CD4-positive, alpha-beta T cell treated with Interleukin-12 subunit alpha and Interleukin-12 subunit beta, for 1 hour (primary cell): ENCODE measurements around the gene TAL2.
"Not testable (repeated sequence)": the region's sequence is repeated elsewhere in the genome, so short reads cannot be mapped to it uniquely, and the experiment has no call there.

ENCODE experiments used
- DNase-seq: peaks from one replicate; pipeline ENCODE4 v3.0.0-alpha.2; 2020

Gene TAL2

GRCh38 chr9:105676351-105676923 is 14.2 kb downstream of the TAL2 start:
- no peak for DNase-seq

GRCh38 chr9:105678163-105678562 is 15.9 kb downstream of the TAL2 start:
- no peak for DNase-seq

- no peak for DNase-seq
Observed at GRCh38 chr9:105678781-105679180, 16.5 kb downstream of the TAL2 start.

DNA sequence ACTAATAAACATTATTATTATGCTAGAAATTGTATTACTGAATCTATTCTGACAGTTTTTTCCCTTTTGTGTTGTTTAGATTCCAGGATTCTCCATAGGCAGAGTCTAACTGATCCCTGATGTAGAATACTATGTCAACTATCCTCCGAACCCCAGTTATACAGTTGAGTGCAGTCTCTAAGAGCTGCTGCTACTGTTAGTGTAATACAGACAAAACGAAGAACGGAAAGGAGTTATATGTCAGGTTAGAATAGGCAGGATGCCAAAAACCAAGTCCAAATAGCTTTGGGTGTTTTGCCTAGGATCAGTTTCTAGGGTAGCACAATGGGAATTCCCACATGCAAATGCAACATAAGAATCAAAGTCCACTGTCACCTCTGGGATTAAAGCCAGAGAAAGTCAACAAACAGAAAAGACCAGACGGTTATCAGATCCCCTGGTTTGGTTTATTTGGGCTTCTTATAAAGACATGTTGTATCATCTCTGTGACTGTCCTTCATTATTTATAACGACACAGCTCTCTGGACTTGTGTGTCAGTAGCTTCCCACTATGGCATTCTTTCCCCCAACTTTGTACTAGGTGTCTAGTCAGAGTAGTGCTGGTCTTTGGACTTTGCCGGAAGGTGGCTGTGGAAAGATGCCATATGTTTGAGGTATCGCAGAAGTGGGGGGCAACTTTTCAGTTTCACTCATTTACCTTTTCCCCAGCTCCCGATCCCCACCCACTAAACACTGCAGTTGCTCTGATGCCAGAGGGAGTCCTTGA is 17.2 kb downstream of the TAL2 start:
- DNase-seq: no peak

DNA sequence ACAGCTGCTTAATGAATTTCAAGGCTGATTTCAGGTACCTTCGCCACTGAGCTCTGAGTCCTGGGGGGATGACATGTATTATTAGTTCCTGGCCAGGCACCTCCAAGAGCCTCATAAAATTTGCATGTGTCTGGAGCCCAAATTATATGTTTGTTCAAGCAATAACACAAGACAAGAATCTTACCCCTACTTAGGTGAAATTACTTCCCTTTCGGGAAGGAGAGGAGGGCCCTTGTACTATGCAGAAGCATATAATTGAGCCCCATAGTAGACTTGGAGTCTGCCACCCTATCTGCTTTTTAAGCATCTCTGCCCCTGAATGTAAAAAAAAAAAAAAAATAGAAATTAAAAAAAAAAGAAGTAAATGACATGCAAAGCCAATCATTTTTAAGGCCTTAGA is 19.1 kb downstream of the TAL2 start:
- no peak for DNase-seq

GRCh38 chr9:105681724-105682123 is 19.5 kb downstream of the TAL2 start:
- DNase-seq: no peak

DNA sequence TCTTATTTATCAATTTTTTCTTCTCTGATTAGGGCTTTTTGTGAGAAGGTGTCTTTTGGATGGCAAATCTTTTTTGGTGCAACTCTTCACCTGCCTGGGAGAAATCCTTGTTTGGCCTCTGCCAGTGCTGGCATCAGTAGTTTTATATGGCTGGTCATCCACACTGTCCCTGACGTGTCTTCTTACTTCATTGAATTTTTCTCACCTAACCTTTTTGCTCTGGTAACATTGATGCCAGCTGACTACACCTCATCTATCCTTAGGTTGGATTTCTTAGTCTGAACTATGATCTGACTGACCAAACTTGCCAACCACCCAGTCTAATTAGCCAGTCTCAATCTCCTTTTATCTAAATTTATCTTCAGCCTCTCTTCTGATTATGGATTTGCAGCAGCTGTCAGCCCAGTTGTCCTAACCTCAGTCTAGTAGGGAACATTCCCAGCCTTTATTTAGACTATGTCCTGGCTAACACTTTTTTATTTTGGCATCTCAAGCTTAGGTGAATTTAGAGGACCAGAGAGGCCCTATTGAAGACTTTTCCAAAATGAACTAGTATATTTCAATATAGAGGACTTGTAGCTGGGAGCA is 21.5 kb downstream of the TAL2 start:
- DNase-seq: no peak

DNA sequence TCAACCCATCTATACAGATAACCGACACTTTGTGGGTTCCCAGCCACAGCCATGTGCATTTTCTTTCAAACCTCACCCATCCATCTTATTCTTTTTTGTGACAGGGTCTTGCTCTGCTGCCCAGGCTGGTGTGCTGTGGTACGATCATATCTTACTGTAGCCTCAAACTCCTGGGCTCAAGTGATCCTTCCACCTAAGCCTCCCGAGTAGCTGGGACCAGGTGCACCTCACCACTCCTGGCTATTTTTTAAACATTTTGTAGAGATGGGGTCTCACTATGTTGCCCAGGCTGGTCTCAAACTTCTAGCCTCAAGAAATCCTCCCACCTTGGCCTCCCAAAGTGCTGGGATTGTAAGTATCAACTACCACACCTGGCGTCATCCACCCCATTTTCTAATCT is 24.7 kb downstream of the TAL2 start:
- DNase-seq: no peak

DNA sequence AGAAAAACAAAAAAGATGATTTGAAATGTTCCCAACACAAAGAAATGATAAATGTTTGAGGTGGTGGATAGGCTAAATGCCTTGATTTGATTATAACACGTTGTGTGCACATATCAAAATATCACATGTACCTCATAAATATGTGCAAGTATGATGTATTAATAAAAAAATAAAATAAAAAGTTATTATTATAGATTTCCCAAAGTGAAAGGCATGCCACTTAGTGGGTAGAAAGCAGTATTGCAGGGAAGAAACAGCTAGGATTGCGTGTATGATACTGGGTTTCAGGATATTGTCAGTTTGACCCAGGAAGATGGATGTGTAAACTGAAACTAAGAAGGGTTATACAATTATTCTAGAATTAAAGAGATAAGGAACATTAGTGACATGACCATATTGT is 28.5 kb downstream of the TAL2 start:
- no peak for DNase-seq

- no peak for DNase-seq
Observed at GRCh38 chr9:105693435-105694189, 31.4 kb downstream of the TAL2 start.

DNA sequence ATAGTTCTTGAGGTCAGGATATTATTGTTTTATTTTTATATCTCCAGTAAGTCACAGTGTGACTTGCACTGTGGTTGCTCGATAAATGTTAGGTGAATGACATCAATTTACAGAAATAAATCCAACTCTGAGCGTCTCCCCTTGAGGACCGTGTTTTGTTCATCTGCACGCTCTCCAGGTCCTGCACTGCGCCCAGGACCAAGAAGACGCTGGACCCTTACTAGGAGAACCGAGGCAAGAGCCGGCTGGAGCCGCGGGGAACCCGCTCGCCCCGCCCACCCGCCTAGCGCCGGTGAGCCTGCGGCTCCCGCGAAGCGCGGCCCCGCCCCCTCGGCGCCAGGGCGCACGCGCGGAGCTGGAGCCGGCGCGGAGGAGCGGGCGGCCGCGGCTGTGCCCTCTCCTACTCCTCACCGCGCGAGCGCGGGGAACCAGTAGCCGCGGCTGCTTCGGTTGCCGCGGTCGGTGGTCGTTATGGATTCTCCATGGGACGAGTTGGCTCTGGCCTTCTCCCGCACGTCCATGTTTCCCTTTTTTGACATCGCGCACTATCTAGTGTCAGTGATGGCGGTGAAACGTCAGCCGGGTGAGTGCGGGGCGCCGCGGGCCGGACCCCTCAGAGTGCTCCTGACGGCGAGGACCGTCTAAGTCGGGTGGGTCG is 32.1 kb downstream of the TAL2 start, which contains the start of gene TMEM38B:
TSS of gene TMEM38B (plus strand) at position 352 of the 658 bp plus-strand sequence. CDS start at position 472, 120 bp downstream.
- peak; percentile 78 for DNase-seq

GRCh38 chr9:105694848-105695581 is 32.8 kb downstream of the TAL2 start:
- DNase-seq: peak; percentile 51

GRCh38 chr9:105696219-105696793 is 34.0 kb downstream of the TAL2 start:
- no peak for DNase-seq

DNA sequence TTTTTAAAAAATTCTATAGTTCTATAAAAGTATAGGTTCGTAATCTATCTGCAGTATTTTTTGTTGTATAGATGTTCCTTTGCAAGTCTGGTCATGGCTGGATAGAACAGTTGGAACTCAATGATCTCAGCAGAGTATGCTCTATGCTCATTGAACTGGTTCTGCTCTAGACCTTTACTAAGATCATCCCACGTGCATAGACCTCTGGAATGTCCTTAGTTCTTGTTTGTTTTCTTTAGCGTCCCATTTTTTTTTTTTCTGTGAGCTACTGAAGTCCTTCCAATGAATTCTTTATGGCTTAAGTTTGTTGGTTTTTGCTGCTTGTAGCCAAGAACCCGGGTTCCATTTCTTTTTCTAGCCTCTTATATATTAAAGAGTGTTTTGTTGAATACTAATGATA is 35.6 kb downstream of the TAL2 start:
- no peak for DNase-seq

DNA sequence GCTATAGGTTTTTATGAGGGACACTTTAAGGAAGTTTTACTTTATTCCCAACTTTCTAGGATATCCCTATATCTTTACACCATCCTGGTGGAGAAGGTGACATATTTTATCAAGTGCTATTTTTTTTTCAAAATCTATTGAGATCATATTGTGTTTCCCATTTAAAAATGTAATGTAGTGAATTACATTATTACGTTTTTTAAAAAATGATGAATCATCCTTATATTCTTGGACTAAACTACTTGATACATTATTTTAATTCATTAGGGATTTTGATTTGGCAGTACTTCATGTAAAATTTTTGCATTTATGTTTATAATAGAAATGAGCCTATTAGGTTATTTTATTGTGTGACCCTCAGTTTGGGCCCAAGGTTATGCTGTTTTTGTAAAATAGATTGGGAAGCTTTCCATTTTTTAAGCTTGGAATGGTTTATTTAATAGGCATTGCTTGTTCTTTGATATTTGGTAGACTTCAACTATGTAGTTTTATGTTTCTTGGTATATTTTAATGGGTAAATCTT is 36.2 kb downstream of the TAL2 start:
- no peak for DNase-seq

DNA sequence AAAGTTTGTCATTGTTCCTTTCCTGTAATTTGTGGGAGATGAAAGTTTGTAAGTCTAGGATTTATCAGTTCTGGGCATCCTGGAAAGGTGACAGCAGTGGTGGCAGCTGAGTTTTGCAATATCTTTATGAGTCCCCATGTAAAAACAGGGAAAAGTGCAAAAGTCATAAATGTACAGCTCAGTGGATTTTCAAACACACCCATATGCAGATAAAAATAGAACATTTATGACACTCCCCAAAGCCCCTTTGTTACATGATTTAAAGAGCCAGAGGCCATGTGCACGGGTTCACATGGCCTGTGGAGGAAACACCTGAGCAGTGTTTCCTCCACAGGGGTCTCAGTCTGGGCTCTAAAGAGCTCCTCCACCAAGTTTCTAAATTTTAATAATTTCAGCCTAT is 38.4 kb downstream of the TAL2 start:
- DNase-seq: no peak

DNA sequence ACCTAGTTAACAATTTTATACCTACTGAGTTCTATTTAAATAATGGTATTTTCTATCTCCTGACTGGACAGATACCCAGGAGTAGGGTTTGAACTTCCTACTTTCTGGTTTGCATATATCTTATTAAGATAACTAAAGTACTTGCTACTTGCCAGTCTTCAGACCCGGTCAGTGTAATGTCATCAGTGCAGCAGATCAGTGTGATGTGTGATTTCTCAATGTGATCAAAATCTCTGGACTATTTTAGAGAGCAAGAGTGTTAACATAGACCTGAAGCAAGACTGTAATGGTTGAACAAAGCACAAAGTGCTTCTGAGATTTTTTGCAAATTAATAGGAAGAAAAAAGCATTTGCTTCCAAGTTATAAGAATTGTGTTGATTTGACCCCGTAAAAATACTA is 38.9 kb downstream of the TAL2 start:
- no peak for DNase-seq

DNA sequence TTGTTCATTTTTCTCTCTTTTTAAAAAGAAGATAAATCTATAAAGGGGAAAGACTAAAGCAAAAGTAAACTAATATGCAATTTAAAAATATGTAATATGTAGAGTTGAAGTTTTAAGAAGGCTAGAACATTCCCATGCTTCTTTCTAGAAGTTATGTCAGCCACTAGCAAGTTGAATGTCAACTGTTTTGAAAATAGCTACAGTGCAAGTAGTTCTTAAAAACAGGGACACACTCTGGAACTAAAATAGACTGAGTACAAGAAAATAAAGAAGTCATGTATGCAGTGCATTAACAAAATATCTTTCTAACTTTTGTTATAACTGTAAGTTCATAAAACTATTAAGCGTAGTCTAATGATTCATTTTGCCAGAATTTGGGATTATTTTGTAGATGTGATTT is 40.0 kb downstream of the TAL2 start:
- no peak for DNase-seq

GRCh38 chr9:105703638-105704037 is 41.4 kb downstream of the TAL2 start:
- DNase-seq: not testable (repeated sequence)

DNA sequence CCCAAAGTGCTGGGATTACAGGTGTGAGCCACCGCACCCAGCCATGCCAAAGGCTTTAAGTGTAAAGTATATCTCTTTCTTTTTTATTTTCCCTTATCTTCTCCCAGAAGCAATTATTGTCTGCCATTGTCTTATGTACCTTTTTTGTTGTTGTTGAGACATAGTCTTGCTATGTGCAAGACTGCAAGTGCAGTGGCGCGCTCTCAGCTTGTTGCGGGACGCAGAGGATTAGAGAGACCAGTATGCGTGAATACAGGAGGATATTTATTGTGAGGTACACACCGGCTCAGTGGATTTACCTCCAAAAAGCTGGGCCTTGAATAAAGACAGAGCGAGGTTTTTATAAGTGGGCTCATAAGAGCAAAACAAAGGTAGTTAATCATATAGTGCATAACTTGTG is 43.9 kb downstream of the TAL2 start:
- no peak for DNase-seq

DNA sequence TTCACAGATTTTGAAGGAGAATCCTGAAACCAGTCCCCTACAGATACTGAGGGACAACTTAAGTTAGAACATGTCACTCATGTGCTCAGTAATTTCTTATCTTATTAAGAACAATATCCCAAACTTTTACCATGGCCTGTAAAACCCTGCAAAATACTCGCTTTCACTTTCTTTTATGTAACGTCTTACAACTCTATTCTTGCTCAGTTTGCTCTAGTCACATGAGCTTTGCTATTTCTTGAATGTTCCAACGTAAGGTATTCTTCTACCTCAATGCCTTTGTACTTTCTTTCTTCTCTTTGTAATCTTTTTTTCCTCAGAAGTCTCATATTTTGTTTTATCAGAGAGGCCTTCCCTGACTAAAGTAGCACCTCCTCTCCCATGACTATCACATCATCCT is 46.1 kb downstream of the TAL2 start:
- no peak for DNase-seq

DNA sequence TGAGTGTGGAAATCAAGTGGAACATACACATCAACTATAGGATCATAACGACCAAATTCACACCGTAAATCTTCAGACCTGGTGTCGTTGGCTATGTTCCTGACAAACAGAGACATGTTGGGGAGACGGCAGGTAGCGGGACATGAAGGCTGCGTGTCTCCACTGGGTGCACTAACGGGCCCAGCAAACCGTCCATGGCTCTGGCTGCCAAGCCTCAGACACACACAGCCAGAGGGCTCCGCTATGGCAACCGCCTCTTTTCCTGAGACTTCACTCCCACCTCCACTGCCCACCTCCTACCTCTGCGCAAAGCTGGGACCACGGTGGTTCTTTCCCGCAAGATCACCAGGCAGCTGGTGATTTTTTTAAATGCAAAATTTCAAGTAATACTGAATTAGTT is 48.4 kb downstream of the TAL2 start:
- DNase-seq: no peak
